ENCODE results near the gene RPTOR.

RPTOR gene

DNA sequence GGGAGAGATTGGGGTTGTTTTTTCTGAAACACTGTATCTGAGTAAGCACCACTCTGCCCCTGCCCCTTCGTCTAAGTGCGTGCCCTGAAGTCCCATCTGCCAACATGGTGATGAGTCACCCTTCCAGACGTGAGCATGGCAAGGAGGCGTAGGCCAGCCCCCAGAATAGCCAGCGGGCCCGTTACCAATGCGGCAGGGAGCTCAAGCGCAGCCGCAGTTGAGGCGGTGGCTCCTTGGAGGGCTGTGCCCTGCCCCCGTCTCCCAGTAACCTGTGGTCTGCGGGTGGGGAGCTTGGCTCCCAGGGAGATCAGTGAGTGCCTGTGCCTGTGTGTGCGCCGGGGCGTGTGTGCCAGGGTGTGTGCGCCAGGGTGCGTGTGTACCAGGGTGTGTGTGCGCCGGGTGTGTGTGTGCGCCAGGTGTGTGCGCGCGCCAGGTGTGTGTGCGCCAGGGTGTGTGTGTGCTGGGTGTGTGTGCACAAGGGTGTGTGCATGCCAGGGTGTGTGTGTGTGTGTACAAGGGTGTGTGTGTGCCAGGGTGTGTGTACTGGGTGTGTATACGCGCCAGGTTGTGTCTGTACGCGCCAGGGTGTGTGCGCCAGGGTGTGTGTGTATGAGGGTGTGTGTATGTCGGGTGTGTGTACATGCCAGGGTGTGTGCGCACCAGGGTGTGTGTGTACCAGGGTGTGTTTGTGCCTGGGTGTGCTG is 348.4 kb downstream of the RPTOR start:
- Mint-ChIP-seq H3K27ac (peak overlapping the region; percentile 86), H3K9me3 (no peaks in the 10 kb centered on the region)
- no peak for ATAC-seq

DNA sequence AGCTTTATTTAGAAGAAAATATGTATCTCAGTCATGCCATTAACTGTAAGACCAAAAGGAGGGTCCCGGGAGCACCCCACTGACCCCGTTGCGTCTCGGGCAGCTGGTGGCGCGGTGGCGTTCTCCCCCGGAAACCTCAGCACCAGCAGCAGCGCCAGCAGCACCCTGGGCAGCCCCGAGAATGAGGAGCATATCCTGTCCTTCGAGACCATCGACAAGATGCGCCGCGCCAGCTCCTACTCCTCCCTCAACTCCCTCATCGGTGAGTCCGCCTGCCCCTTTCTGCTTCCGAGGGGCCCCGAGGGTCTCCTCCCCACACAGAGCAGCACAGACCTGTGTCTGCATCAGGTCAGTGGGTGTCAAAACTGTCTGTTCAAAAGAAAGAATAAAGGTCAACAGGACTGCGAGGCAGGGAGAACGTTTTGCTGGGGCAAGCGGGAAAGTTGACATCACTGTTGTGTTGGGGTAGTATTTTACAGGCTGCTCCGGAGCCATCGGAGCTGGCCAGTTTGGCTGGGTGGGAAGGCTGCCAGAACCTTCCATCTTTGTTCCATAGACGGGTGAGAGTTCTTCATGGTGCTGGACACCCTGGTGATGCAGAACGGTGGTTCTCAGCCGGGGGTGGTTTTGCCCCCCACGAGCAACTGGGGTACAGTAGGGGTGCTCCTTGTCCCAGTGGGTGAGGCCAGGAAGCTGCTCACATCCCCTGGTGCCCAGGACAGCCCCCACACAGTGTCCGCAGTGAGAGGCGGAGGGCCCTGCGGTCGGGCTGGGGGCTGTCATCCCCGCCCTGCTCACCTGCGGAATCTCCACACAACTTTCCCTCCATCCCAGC is 349.2 kb downstream of the RPTOR start:
- no peak overlapping the region for H3K4me3 Mint-ChIP-seq
- peaks cover 54% of the 10 kb centered on the region for H3K36me3 Mint-ChIP-seq
- H3K9me3 Mint-ChIP-seq = no peaks in the 10 kb centered on the region
- H3K4me1 Mint-ChIP-seq = peaks cover 55% of the 10 kb centered on the region
- no peaks in the 10 kb centered on the region for H3K27me3 Mint-ChIP-seq
- peak overlapping the region; percentile 67 for H3K27ac Mint-ChIP-seq
- no peak for ATAC-seq

More for the DNA sequence above, 348.4 kb downstream of the RPTOR start:
- Mint-ChIP-seq H3K4me1 (peaks cover 51% of the 10 kb centered on the region), H3K27me3 (no peaks in the 10 kb centered on the region), H3K4me3 (no peak overlapping the region), H3K36me3 (peaks cover 56% of the 10 kb centered on the region)

DNA sequence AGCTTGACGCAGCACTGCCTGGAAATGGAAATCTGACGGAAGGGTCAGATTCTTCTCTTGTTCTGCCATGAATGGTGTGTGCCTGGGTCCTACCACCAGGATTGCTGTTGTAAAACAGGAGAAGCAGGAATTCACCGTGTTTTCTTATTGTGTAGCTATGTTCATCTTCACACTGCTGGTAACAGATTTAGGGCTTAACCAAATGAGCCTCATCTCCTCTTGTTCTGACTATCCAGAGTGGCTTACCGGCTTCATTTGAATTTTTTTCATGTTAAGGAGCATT is 349.7 kb downstream of the RPTOR start:
- peaks cover 49% of the 10 kb centered on the region for H3K4me1 Mint-ChIP-seq
- no peaks in the 10 kb centered on the region for H3K27me3 Mint-ChIP-seq
- H3K27ac Mint-ChIP-seq = peak overlapping the region; percentile 67
- no peaks in the 10 kb centered on the region for H3K9me3 Mint-ChIP-seq
- ATAC-seq = no peak
- H3K4me3 Mint-ChIP-seq = no peak overlapping the region
- H3K36me3 Mint-ChIP-seq = peaks cover 49% of the 10 kb centered on the region

DNA sequence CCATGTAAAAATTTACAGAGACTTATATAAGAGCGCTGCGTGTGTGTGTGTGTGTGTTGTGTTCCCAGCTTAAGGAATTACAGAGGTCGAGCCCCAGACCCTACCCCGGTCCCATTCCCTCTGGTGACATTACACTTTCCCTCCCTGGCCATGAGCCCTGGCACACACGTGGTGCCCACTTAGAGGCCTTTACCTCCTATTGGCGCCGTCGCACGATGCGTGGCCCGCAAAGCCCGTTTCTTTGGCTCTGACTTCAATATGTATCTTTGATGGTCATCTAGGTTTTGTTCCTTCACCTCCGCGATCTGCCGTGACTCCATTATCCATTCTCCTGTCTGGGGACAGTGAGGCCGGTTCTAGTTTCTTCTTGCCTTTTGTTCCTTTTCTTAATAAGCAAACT is 350.1 kb downstream of the RPTOR start:
- Mint-ChIP-seq H3K9me3 (no peaks in the 10 kb centered on the region), H3K27me3 (no peaks in the 10 kb centered on the region), H3K27ac (peak overlapping the region; percentile 67), H3K36me3 (peaks cover 49% of the 10 kb centered on the region), H3K4me1 (peaks cover 49% of the 10 kb centered on the region), H3K4me3 (no peak overlapping the region)
- no peak for ATAC-seq

DNA sequence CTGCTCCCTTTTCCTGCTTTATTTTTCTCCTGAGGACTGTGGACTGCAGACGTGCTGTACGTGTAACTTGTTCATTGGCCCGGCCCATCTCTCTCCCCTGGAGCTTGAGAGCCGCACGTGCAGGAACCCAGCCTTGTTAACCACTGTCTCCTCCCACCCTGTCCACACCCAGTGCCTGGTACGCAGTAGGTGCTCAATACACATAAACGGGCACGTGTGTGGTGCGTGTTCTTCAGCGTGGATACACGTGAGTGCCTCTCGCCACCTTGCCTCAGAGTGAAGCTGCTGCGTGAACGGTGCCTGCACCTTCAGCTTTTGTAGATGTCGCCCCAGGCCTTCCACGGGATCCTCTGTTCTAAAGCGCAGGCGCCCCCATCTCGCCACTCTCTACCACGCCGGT is 350.7 kb downstream of the RPTOR start:
- peak overlapping the region; percentile 67 for H3K27ac Mint-ChIP-seq
- no peak overlapping the region for H3K4me3 Mint-ChIP-seq
- peaks cover 52% of the 10 kb centered on the region for H3K4me1 Mint-ChIP-seq
- H3K27me3 Mint-ChIP-seq = no peaks in the 10 kb centered on the region
- peaks cover 55% of the 10 kb centered on the region for H3K36me3 Mint-ChIP-seq
- ATAC-seq = peak; percentile 19
- no peaks in the 10 kb centered on the region for H3K9me3 Mint-ChIP-seq

DNA sequence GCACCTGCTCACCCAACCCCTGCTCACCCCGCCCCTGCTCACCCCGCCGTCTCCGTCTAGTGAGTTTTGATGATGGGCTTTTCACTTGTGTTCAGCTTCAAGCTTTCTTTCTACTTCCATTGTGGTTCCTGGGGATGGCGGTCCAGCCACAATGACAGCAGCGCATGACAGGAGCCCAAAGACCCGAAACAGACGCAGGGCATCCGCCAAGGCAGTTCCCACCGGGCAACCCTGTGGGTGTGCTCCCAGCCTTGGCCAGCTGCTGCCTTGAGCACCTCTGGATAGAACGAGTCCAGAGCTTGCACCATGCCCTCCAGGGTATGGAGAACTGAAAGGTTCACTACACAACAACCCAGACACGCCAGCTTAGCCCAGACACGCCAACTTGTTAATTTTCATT is 354.1 kb downstream of the RPTOR start:
- H3K36me3 Mint-ChIP-seq = peaks cover 70% of the 10 kb centered on the region
- H3K9me3 Mint-ChIP-seq = no peaks in the 10 kb centered on the region
- no peak overlapping the region for H3K27ac Mint-ChIP-seq
- peaks cover 45% of the 10 kb centered on the region for H3K4me1 Mint-ChIP-seq
- no peaks in the 10 kb centered on the region for H3K27me3 Mint-ChIP-seq
- no peak overlapping the region for H3K4me3 Mint-ChIP-seq
- no peak for ATAC-seq

DNA sequence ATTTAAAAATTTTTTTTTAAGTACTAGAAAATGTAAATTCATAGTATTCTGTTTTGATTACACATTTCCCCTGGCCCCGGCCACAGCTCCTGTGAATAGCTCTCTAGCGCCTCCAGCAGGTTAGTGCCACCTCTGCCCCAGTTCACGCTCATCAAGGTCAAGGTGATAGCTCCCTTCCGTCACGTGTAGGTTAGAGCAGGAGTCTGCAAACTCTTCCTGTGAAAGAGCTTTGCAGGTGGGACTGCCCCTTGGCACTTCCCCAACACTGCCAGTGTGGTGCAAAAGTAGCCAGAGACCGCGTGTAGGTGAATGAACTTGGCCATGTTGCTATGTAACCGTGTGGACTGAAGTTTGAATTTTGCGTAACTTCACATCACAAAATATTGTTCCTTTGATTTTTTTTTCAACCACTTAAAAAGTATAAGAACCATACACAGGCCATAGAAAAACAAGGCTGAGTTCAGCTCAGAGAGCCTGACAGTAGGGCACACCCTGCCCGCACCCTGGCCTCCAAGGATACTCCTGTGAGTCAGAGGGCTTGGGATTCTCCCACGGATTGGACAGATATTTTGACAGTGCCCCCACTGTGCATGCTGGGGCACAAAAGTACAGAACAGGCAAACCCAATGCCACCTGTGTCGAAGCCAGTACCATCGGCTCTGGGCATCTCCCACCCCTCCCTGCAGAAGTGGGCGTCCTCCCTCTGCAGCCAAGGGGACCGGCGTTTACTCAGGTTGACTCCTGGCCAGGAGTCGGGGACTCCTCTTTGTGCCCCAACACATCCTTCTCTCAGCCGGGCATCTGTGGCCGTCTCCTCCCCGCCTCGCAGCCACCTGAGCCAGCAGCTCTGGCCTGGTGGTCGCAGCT is 355.0 kb downstream of the RPTOR start:
- ATAC-seq = no peak
- Mint-ChIP-seq H3K4me1 (peaks cover 45% of the 10 kb centered on the region), H3K36me3 (peaks cover 64% of the 10 kb centered on the region)

DNA sequence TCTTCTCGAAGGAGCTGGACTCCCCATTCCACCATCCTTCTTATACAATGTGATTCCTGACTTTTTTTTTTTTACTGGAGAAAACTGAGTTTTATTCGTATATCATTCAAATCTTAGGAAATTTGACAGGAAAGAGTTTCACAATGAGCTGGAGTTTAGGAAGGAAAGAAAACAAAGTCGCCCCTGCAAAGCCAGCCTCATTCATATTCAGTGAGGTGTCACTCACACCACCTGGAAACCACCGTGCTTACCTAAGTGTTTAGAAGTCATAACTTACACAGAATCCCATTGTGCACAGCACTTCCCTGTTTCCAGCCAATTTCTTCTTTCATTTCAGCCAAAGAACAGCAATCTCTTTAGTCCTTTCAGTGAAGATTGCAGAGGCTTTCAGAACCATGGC is 356.7 kb downstream of the RPTOR start:
- peaks cover 34% of the 10 kb centered on the region for H3K4me1 Mint-ChIP-seq
- peak overlapping the region; percentile 87 for H3K27ac Mint-ChIP-seq
- peak overlapping the region; percentile 55 for H3K4me3 Mint-ChIP-seq
- peak; percentile 81 for ATAC-seq
- H3K9me3 Mint-ChIP-seq = no peaks in the 10 kb centered on the region
- H3K36me3 Mint-ChIP-seq = peaks cover 54% of the 10 kb centered on the region
- no peaks in the 10 kb centered on the region for H3K27me3 Mint-ChIP-seq

More for the DNA sequence above, 355.0 kb downstream of the RPTOR start:
- no peak overlapping the region for H3K4me3 Mint-ChIP-seq
- no peaks in the 10 kb centered on the region for H3K9me3 Mint-ChIP-seq
- H3K27ac Mint-ChIP-seq = peak overlapping the region; percentile 87
- no peaks in the 10 kb centered on the region for H3K27me3 Mint-ChIP-seq

DNA sequence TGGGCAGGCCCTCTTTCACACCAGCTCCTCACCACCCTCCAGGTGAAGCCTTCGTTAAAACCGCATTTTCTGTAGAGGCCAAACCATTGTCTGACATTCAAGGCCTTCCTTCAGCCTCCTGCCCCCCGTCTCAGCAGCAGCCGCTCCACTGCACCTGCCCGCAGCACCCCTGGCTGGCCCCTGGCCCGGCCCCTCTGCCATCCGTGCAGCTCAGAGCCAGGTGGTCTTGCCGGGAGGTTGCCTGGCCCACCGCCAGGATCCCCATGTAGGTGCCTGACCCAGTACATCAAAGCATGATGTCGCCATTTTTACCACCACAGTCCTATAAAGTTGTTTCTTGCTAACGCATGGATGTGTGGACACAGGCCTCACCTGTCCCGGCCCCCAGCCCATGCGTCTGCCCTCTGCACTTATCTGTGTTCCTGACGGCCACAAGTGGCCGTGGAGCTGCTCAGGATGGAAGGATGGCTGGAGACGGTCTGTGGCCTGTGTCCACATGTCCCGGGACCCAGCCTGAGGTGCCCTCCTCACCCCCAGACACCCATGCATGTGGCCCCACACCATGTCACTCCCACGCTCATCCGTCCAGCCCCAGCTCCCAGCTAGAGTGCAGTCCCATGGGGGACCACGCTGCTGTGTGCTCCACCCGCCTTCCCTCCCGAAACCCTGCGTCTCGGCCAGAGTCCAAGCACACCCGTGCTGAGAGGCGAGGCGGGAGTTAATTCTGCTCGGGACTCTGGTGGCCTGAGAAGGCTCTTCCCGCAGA is 357.7 kb downstream of the RPTOR start:
- H3K36me3 Mint-ChIP-seq = peaks cover 59% of the 10 kb centered on the region
- ATAC-seq = no peak
- H3K9me3 Mint-ChIP-seq = no peaks in the 10 kb centered on the region
- H3K4me1 Mint-ChIP-seq = peaks cover 34% of the 10 kb centered on the region
- H3K4me3 Mint-ChIP-seq = no peak overlapping the region
- peak overlapping the region; percentile 87 for H3K27ac Mint-ChIP-seq
- H3K27me3 Mint-ChIP-seq = no peaks in the 10 kb centered on the region

DNA sequence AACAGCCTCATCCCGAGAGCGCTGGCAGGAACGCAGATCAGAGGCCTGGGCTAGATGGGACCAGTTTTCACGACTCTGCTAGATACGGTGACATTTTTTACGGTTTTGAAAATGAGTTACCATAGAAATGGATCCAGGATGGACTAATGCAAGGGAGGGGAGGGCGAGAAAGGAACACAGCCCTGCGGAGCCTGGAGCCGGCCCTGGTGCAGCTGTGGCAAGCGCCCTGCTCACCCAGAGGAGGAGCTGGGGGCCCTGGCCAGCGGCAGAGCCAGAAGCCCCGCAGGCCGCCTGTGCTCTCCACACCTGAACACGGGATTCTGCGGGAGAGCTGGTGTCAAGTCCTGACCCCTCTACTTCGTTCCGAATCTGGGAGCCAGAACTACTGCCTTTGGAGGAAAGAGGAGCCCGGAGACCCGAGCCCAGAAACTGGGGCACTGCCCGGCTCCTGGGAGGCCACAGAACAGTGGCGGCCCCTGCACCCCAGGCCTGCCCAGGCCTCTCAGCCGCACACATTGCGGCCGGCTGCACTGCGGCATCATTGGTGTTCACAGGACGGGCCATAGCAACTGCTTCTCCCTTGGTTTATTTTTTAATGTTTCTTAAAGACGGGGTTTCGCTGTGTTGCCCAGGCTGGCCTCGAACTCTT is 358.4 kb downstream of the RPTOR start:
- ATAC-seq = no peak
- Mint-ChIP-seq H3K4me1 (peaks cover 39% of the 10 kb centered on the region), H3K4me3 (no peak overlapping the region), H3K27ac (peak overlapping the region; percentile 87), H3K36me3 (peaks cover 63% of the 10 kb centered on the region), H3K27me3 (no peaks in the 10 kb centered on the region), H3K9me3 (no peaks in the 10 kb centered on the region)

DNA sequence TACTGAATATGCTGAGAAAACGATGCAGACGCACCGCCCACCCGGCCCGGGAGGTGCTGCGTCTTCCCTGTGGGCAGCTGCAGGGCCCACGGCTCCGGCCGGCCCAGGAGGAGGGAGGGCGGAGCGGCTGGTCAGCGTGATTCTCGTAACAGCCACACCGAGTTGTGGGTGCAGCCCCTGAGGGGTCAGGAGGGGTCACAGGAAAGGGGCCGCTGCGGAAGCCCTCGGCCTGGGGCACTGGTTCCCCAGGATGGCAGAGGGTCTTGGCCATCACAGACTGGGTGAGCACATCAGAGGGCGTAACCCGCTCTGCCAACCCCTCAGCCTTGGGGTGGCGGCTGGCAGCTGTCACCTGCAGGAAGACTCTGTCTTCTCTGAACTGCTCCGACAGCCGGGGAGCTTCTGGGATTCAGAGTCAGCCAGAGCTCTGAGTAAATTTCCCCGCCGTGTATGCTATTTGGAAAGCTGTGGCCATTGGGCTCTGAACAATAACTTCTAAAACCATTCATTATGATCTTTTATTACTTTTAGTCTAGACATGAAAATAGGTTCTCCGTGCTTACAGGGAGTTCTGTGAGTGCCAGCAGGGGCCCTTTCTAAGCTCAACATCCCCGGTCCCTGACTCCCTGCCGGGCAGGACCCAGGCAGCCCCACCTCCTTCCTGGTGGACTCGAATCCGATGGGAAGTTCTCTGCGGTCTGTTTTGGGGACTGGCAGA is 359.6 kb downstream of the RPTOR start:
- no peak overlapping the region for H3K27ac Mint-ChIP-seq
- H3K4me1 Mint-ChIP-seq = peaks cover 42% of the 10 kb centered on the region
- H3K27me3 Mint-ChIP-seq = no peaks in the 10 kb centered on the region
- no peaks in the 10 kb centered on the region for H3K9me3 Mint-ChIP-seq
- no peak for ATAC-seq
- H3K36me3 Mint-ChIP-seq = peaks cover 67% of the 10 kb centered on the region
- H3K4me3 Mint-ChIP-seq = no peak overlapping the region

DNA sequence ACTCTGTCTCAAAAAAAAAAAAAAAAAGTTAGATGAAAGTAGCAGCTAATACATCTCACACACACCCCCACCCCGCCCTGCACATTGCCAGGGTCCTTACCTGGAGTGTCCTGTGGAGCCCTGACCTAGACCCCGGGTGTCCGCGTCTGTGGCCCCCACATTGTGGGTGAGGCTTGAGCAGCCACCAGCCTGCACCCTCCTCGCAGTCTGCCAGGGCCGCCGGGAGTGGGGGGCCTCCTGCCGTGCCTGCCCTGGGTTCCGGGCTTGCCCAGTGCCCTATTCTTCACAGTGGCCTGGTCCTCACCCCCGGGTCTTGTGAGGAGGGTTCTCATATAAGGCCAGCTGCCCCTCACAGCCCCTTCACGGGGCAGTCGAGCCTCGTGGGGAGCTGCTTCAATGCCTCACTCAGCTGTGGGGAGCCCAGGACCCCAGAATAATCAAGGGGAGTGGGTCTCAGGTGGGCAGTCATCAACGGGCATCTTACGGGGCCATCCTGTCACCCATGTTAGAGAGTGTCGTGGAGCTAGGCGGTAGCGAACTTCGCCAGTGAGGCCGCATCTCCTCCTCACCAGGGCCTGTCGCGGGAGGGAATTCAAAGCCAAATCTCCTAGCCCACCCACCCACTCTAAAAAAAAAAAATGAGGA is 361.1 kb downstream of the RPTOR start:
- Mint-ChIP-seq H3K27ac (no peak overlapping the region), H3K4me1 (peaks cover 48% of the 10 kb centered on the region), H3K36me3 (peaks cover 71% of the 10 kb centered on the region), H3K27me3 (no peaks in the 10 kb centered on the region), H3K9me3 (no peaks in the 10 kb centered on the region), H3K4me3 (no peak overlapping the region)
- ATAC-seq = no peak

DNA sequence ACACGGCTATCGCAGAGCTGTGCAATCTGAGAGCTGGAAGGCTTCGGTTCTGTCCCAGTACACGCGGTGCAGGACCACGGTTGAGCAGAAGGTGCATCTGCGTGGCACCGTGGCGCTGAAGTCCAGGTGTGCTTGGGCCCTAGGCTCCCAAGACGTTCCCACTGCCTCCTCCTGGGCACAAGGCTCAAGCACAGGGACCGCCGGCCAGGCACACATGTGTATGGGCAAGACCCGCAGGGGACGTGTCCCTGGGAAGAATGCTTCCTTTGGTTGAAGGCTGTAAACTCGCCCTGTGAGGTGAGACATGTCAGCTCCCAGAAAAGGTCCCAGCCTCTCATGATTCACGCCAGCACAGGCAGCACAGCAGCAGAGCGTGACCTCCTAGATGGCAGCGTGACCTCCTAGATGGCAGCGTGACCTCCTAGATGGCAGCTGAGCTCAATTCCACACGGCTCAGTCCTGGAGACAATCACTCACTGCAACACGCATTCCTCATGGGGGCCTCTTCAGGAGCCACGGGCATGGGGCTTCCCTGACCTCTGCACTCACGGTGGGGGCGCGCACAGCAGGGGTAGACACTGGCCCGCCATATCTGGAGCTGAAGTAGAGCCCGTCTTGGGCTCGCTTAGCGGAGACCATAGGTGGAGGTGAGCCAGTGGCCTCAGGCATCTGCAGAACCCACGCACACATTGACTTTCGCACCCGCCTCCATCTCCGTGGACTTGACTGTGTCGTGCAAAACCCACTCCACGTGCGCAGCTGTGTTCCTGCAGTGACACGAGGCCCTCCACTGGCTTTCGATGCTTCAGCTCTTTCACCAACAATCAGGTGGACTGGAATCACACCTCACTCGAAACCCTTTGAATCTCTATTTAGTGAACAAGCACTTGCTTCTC is 362.0 kb downstream of the RPTOR start:
- no peak for ATAC-seq
- Mint-ChIP-seq H3K27me3 (no peaks in the 10 kb centered on the region), H3K27ac (no peak overlapping the region), H3K36me3 (peaks cover 62% of the 10 kb centered on the region), H3K4me3 (no peak overlapping the region), H3K4me1 (peaks cover 48% of the 10 kb centered on the region), H3K9me3 (peaks cover 3% of the 10 kb centered on the region)

Measured in stimulated activated memory B cell treated with anti-CD40 and anti-IgM and Interleukin-4, amounts not matched to agents 10 μg/mL and 1 μg/mL and 100 μg/mL, for 72 hours (primary cell).